ENCODE data around the gene SERPINB8. TPM values are rescaled to one million over a fixed set of nuclear protein-coding genes. Genes with fewer than 3 reads are reported as not detected.

The SERPINB8 gene
- total RNA-seq, 2 experiments from 2014 or later, result 6.3 to 7.5 TPM

DNA sequence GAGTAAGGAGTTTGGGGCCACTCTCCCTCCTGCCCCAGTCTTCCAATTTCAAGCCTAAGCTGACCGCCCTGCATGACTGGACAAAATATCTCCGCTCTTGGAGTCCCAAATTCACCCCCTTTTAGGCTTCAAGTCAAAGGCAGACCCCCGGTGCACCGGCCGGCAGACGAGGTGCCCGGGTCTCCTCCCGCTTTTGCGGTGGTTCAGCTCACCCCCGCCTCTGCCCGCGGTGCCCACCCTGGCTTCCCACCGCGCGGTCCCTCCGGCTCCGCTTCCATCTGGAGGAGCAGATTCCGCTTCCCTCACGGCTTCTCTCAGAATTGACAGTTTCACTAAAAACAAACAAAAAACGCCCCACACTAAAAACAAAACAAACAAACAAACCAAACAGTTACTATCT is 56.5 kb downstream of the SERPINB8 start:
- Mint-ChIP-seq H3K27ac (no peak overlapping the region), H3K4me3 (no peak overlapping the region), H3K4me1 (ENCODE audit: low read depth) (no peaks in the 10 kb centered on the region), H3K36me3 (ENCODE audit: low read depth) (no peaks in the 10 kb centered on the region), H3K9me3 (no peaks in the 10 kb centered on the region), H3K27me3 (peaks cover 14% of the 10 kb centered on the region)
- POLR2A ChIA-PET, result no interaction called here
- TF ChIP-seq CTCF (IDR thresholded peaks at IDR 0.05), result no peak
- DNase-seq (no peak), ATAC-seq (no peak)
- CTCF ChIA-PET, result no interaction called here
- intact Hi-C loops (cut with micrococcal nuclease), result no loop called here

- DNase-seq (no peak), ATAC-seq (no peak)
- ChIA-PET CTCF (interaction anchor here (1.6 kb wide), 1 partner anchor 10 kb away, joined by 5 read pairs; no protein-coding TSS in a partner anchor), POLR2A (no interaction called here)
- no peaks in the 10 kb centered on the region for H3K4me1 Mint-ChIP-seq (ENCODE audit: low read depth)
- no peaks in the 10 kb centered on the region for H3K9me3 Mint-ChIP-seq
- TF ChIP-seq CTCF (IDR thresholded peaks at IDR 0.05), result no peak
- H3K36me3 Mint-ChIP-seq (ENCODE audit: low read depth), result no peaks in the 10 kb centered on the region
- intact Hi-C loops (cut with micrococcal nuclease), result no loop called here
- no peak overlapping the region for H3K27ac Mint-ChIP-seq
- no peak overlapping the region for H3K4me3 Mint-ChIP-seq
- peaks cover 14% of the 10 kb centered on the region for H3K27me3 Mint-ChIP-seq
These were observed 58.2 kb downstream of the SERPINB8 start for GRCh38 chr18:64027931-64028695.

DNA sequence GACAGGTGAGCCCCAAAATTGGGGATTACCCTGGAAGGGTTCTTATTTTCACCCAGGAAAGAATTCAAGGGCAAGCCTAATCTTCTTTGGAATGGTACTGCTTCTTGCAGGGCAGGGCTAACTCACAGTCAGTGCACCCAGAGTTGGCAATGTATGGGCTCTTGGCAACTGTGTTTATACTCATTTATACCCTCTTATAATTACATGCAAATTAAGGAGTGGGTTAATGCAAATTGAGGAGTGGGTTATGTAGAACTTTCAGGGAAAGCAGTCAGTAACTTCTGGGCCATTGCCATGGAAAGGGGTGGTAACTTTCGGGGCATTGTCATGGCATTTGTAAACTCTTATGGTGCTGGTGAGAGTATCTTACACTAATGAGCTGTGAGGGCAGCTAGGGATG is 59.2 kb downstream of the SERPINB8 start:
- H3K9me3 Mint-ChIP-seq, result no peaks in the 10 kb centered on the region
- ChIA-PET POLR2A (no interaction called here), CTCF (no interaction called here)
- no peaks in the 10 kb centered on the region for H3K4me1 Mint-ChIP-seq (ENCODE audit: low read depth)
- no peaks in the 10 kb centered on the region for H3K36me3 Mint-ChIP-seq (ENCODE audit: low read depth)
- DNase-seq (no peak), ATAC-seq (no peak)
- peaks cover 14% of the 10 kb centered on the region for H3K27me3 Mint-ChIP-seq
- TF ChIP-seq CTCF (IDR thresholded peaks at IDR 0.05), result no peak
- no peak overlapping the region for H3K27ac Mint-ChIP-seq
- no peak overlapping the region for H3K4me3 Mint-ChIP-seq
- intact Hi-C loops (cut with micrococcal nuclease), result no loop called here

- intact Hi-C loops (cut with micrococcal nuclease), result no loop called here
These were observed 61.5 kb downstream of the SERPINB8 start for GRCh38 chr18:64031411-64031810.

More at GRCh38 chr18:64031411-64031810, 61.5 kb downstream of the SERPINB8 start:
- ChIA-PET POLR2A (no interaction called here), CTCF (no interaction called here)
- Mint-ChIP-seq H3K4me3 (no peak overlapping the region), H3K27me3 (peaks cover 15% of the 10 kb centered on the region), H3K36me3 (ENCODE audit: low read depth) (no peaks in the 10 kb centered on the region), H3K4me1 (ENCODE audit: low read depth) (no peaks in the 10 kb centered on the region), H3K9me3 (no peaks in the 10 kb centered on the region), H3K27ac (no peak overlapping the region)
- no peak for DNase-seq
- no peak for ATAC-seq
- no peak for TF ChIP-seq CTCF (IDR thresholded peaks at IDR 0.05)

Data from activated CD8-positive, alpha-beta T cell treated with anti-CD3 and anti-CD28 coated beads for 36 hours (primary cell).